NB4 (cell line): ENCODE results near the gene EPHB1.

Experiments
- CTCF ChIP-seq: IDR thresholded peaks from one replicate; pipeline ENCODE4 v1.5.1; 2012; ENCODE audit warnings: low read depth, low read length
- MAX ChIP-seq: IDR thresholded peaks from 2 replicates; pipeline ENCODE4 v1.6.1; 2011; ENCODE audit warnings: low read depth, low read length
- POLR2A ChIP-seq: IDR thresholded peaks from 2 replicates; pipeline ENCODE4 v1.6.1; 2011; ENCODE audit warnings: mild to moderate bottlenecking; ENCODE audit not compliant: insufficient read length; ENCODE audit errors: extremely low read depth

- TF ChIP-seq POLR2A (no peak), CTCF (no peak), MAX (no peak)
These were observed 79.8 kb downstream of the EPHB1 start for GRCh38 chr3:134874737-134875413.
